Neuronal stem cell (in vitro differentiated cells): ENCODE measurements around the gene USP24.

Source experiments
- DNase-seq: peaks from one replicate; pipeline ENCODE4 v3.0.0-alpha.2; 2013; ENCODE audit warnings: low spot score
- H2AFZ ChIP-seq: one replicate; pipeline ENCODE4 v1.6.1; 2013; ENCODE audit warnings: mild to moderate bottlenecking, low read length, inconsistent platforms
- H2AK5ac ChIP-seq: 2 replicates; pipeline ENCODE4 v1.6.1; 2013; ENCODE audit warnings: low read depth, mild to moderate bottlenecking, inconsistent platforms, low read length, moderate library complexity, mixed read lengths
- H2BK120ac ChIP-seq: 2 replicates; pipeline ENCODE4 v1.6.1; 2013; ENCODE audit warnings: low read depth, mild to moderate bottlenecking, inconsistent platforms, low read length, moderate library complexity, mixed read lengths
- H2BK12ac ChIP-seq: one replicate; pipeline ENCODE4 v1.6.1; 2013; ENCODE audit warnings: low read length, inconsistent platforms
- H2BK15ac ChIP-seq: 2 replicates; pipeline ENCODE4 v1.6.1; 2013; ENCODE audit warnings: mild to moderate bottlenecking, low read length, inconsistent platforms, mixed read lengths
- H2BK5ac ChIP-seq: one replicate; pipeline ENCODE4 v1.6.1; 2013; ENCODE audit warnings: inconsistent platforms, mild to moderate bottlenecking, low read length, moderate library complexity
- H3K14ac ChIP-seq: one replicate; pipeline ENCODE4 v1.6.1; 2013; ENCODE audit warnings: low read length, inconsistent platforms
- H3K18ac ChIP-seq: 2 replicates; pipeline ENCODE4 v1.6.1; 2013; ENCODE audit warnings: low read length, inconsistent platforms
- H3K23ac ChIP-seq: 2 replicates; pipeline ENCODE4 v1.6.1; 2013; ENCODE audit warnings: low read depth, mild to moderate bottlenecking, mixed read lengths, low read length, inconsistent platforms; ENCODE audit not compliant: poor library complexity
- H3K27ac ChIP-seq: replicated peaks from 3 replicates; pipeline ENCODE4 v1.5.1; 2013; ENCODE audit warnings: low read length, inconsistent platforms
- H3K27me3 ChIP-seq, 3 experiments: 2 replicates each; pipeline ENCODE4 v1.6.1; 2013; ENCODE audit warnings: low read length in 3 of 3, mild to moderate bottlenecking in 2 of 3, inconsistent platforms in 1 of 3, low read depth in 1 of 3, mixed read lengths in 1 of 3, moderate library complexity in 1 of 3; ENCODE audit not compliant: control insufficient read depth in 3 of 3, insufficient read depth in 3 of 3
- H3K36me3 ChIP-seq, 2 donors: replicated peaks in 1 of 2; 2 replicates each; pipeline ENCODE4 v1.6.1; 2013; ENCODE audit warnings: low read length in 2 of 2; ENCODE audit not compliant: control insufficient read depth in 2 of 2, insufficient read depth in 2 of 2
- H3K4ac ChIP-seq: 2 replicates; pipeline ENCODE4 v1.6.1; 2013; ENCODE audit warnings: inconsistent platforms, mild to moderate bottlenecking, low read length, moderate library complexity
- H3K4me1 ChIP-seq, 2 donors: 1 replicate in 1 of 2; 2 replicates in 1 of 2; pipeline ENCODE4 v1.6.1; 2013; ENCODE audit warnings: low read length in 2 of 2, low read depth in 1 of 2; ENCODE audit not compliant: control insufficient read depth in 2 of 2, insufficient read depth in 1 of 2
- H3K4me2 ChIP-seq: one replicate; pipeline ENCODE4 v1.6.1; 2013; ENCODE audit warnings: mild to moderate bottlenecking, low read length, inconsistent platforms; ENCODE audit not compliant: insufficient read depth, poor library complexity, severe bottlenecking
- H3K4me3 ChIP-seq, 2 donors: 2 replicates each; pipeline ENCODE4 v1.5.1; 2013; ENCODE audit warnings: low read length in 2 of 2, mild to moderate bottlenecking in 2 of 2, inconsistent platforms in 1 of 2, moderate library complexity in 1 of 2
- H3K79me1 ChIP-seq: one replicate; pipeline ENCODE4 v1.6.1; 2013; ENCODE audit warnings: low read depth, mild to moderate bottlenecking, inconsistent platforms, low read length, moderate library complexity
- H3K9ac ChIP-seq: one replicate; pipeline ENCODE4 v1.6.1; 2013; ENCODE audit warnings: mild to moderate bottlenecking, low read depth, low read length, inconsistent platforms; ENCODE audit not compliant: poor library complexity
- H3K9me3 ChIP-seq, 2 donors: replicated peaks in 1 of 2; 2 replicates each; pipeline versions ENCODE3 to v1.6.1; 2013; ENCODE audit warnings: low read length in 2 of 2, mild to moderate bottlenecking in 2 of 2, inconsistent platforms in 1 of 2, low read depth in 1 of 2, mixed read lengths in 1 of 2, moderate library complexity in 1 of 2; ENCODE audit not compliant: control insufficient read depth in 2 of 2, insufficient read depth in 1 of 2
- H4K8ac ChIP-seq: one replicate; pipeline ENCODE4 v1.6.1; 2013; ENCODE audit warnings: low read depth, mild to moderate bottlenecking, inconsistent platforms, low read length, moderate library complexity
- H4K91ac ChIP-seq: one replicate; pipeline ENCODE4 v1.6.1; 2013; ENCODE audit warnings: low read length, low read depth, mild to moderate bottlenecking, inconsistent platforms; ENCODE audit not compliant: poor library complexity
- WGBS, 2 donors: extraction: QIAGEN DNeasy Blood & Tissue Kit; methylation state at CpG; one replicate each; pipeline ENCODE4 v1.1.7; 2013; ENCODE audit warnings: missing lambda C conversion rate in 2 of 2, mixed read lengths in 1 of 2; ENCODE audit not compliant: insufficient read length in 2 of 2, insufficient replicate concordance in 1 of 2; ENCODE audit errors: extremely low coverage in 2 of 2; 5-methylcytosine and 5-hydroxymethylcytosine counted together

USP24 gene

GRCh38 chr1:55089683-55090082 is 125.5 kb downstream of the USP24 start:
- Histone ChIP-seq H3K9me3 (no peaks in the 10 kb centered on the region), H4K91ac (no peak overlapping the region), H3K36me3 (peaks cover 27 to 98% of the 10 kb centered on the region in 2 donors), H3K4me2 (no peak overlapping the region), H3K27me3 (no peaks in the 10 kb centered on the region), H3K4me1 (no peaks in the 10 kb centered on the region), H3K27ac (no peak overlapping the region), H2AK5ac (no peak overlapping the region), H2BK15ac (no peak overlapping the region), H3K14ac (no peak overlapping the region), H2BK120ac (no peak overlapping the region), H2BK12ac (no peak overlapping the region), H3K9ac (no peak overlapping the region), H3K4ac (no peak overlapping the region), H3K4me3 (no peak overlapping the region), H3K79me1 (no peaks in the 10 kb centered on the region), H4K8ac (no peak overlapping the region), H3K23ac (no peak overlapping the region), H2BK5ac (no peak overlapping the region), H2AFZ (no peak overlapping the region), H3K18ac (no peak overlapping the region)
- WGBS, 2 donors, result no CpG with 5 or more reads among the region's 2 CpGs
- DNase-seq, result no peak

- H3K9ac ChIP-seq, result no peak overlapping the region
- no peak overlapping the region for H3K23ac ChIP-seq
- no peak overlapping the region for H3K4me2 ChIP-seq
- H2AK5ac ChIP-seq, result no peak overlapping the region
- no peak overlapping the region for H4K91ac ChIP-seq
- H3K4ac ChIP-seq, result no peak overlapping the region
- no CpG with 5 or more reads among the region's 4 CpGs for WGBS, 2 donors
- H3K27ac ChIP-seq, result no peak overlapping the region
- DNase-seq, result no peak
- no peak overlapping the region for H3K14ac ChIP-seq
- H2BK15ac ChIP-seq, result no peak overlapping the region
- no peak overlapping the region for H2BK12ac ChIP-seq
- no peaks in the 10 kb centered on the region for H3K9me3 ChIP-seq
- no peak overlapping the region for H3K4me3 ChIP-seq
- no peaks in the 10 kb centered on the region for H3K79me1 ChIP-seq
- H3K18ac ChIP-seq, result no peak overlapping the region
- H2BK5ac ChIP-seq, result no peak overlapping the region
- H2BK120ac ChIP-seq, result no peak overlapping the region
- H3K27me3 ChIP-seq, result no peaks in the 10 kb centered on the region
- H4K8ac ChIP-seq, result no peak overlapping the region
- H3K36me3 ChIP-seq, result peaks cover 29 to 98% of the 10 kb centered on the region in 2 donors
- H2AFZ ChIP-seq, result no peak overlapping the region
- H3K4me1 ChIP-seq, result no peaks in the 10 kb centered on the region
Observed at GRCh38 chr1:55088413-55088812, 126.8 kb downstream of the USP24 start.

- Histone ChIP-seq H4K8ac (no peak overlapping the region), H3K4me1 (no peaks in the 10 kb centered on the region), H3K36me3 (peaks cover 31 to 98% of the 10 kb centered on the region in 2 donors), H2BK15ac (no peak overlapping the region), H2AFZ (no peak overlapping the region), H2BK12ac (no peak overlapping the region), H3K4me2 (no peak overlapping the region), H3K14ac (no peak overlapping the region), H2BK120ac (no peak overlapping the region), H2BK5ac (no peak overlapping the region), H4K91ac (no peak overlapping the region), H3K27ac (no peak overlapping the region), H3K27me3 (no peaks in the 10 kb centered on the region), H3K23ac (no peak overlapping the region), H3K4me3 (no peak overlapping the region), H3K79me1 (no peaks in the 10 kb centered on the region), H2AK5ac (no peak overlapping the region), H3K9ac (no peak overlapping the region), H3K9me3 (no peaks in the 10 kb centered on the region), H3K4ac (no peak overlapping the region), H3K18ac (no peak overlapping the region)
- WGBS, 2 donors, result no CpG with 5 or more reads among the region's 3 CpGs
- DNase-seq, result no peak
Observed at GRCh38 chr1:55087439-55087838, 127.7 kb downstream of the USP24 start.

GRCh38 chr1:55084257-55084656 is 130.9 kb downstream of the USP24 start:
- Histone ChIP-seq H2AK5ac (no peak overlapping the region), H3K4ac (no peak overlapping the region), H2BK15ac (no peak overlapping the region), H2BK120ac (no peak overlapping the region), H3K27me3 (no peaks in the 10 kb centered on the region), H3K36me3 (peaks cover 34 to 98% of the 10 kb centered on the region in 2 donors), H3K79me1 (no peaks in the 10 kb centered on the region), H4K8ac (no peak overlapping the region), H3K23ac (no peak overlapping the region), H2BK5ac (no peak overlapping the region), H3K9ac (no peak overlapping the region), H3K18ac (no peak overlapping the region), H3K14ac (no peak overlapping the region), H2BK12ac (no peak overlapping the region), H2AFZ (no peak overlapping the region), H3K4me3 (no peak overlapping the region), H3K9me3 (no peaks in the 10 kb centered on the region), H3K4me2 (no peak overlapping the region), H3K4me1 (no peaks in the 10 kb centered on the region), H4K91ac (no peak overlapping the region), H3K27ac (no peak overlapping the region)
- no CpG with 5 or more reads among the region's 7 CpGs for WGBS, 2 donors
- DNase-seq, result no peak
